ENCODE measurements around the gene DCUN1D1. TPM values are rescaled to one million over a fixed set of nuclear protein-coding genes. Genes with fewer than 3 reads are reported as not detected.

The DCUN1D1 gene
- polyA plus RNA-seq, 3 donors, result 6.1 to 37.6 (median 26.9) TPM

DNA sequence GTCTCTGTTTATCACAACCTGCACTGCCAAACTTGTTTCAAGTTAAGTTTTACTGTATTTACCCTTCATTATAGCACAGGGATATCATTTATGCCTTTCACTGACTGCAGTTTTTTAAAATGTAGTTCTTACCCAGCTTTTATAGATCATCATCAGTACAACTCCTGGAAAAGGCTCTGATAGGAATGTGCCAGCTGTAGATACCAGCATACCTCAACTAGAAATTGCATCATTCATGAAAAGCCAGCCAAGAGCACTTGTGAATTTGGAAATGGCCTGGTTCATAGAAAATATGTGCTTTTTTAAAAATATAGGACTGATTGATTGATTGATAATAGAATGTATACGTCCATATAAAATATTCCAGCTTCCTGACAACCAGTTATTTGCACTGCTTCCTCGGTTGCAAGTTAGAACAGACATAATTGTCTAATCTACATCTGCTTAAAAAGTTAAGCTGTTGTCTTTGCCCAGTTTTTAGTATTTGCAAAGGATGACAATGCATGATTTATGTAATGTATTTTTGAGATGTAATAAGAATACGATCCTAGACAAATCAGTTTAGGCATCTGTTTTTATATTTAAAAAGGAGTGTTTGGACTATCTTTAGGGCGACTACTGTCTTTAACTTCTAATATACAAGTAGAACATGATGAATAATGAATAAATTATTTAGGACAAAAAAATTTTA, 58.5 kb downstream of the DCUN1D1 start:
- Histone ChIP-seq H3K27me3 (ENCODE audit: control insufficient read depth in 2 of 2, insufficient read depth in 2 of 2, low read length in 2 of 2) (no peaks in the 10 kb centered on the region), H3K79me2 (ENCODE audit: insufficient read depth, low read length) (no peaks in the 10 kb centered on the region), H4K20me1 (ENCODE audit: insufficient read depth, low read length) (no peaks in the 10 kb centered on the region), H3K27ac (ENCODE audit: low read depth in 1 of 2, low read length in 2 of 2) (no peak overlapping the region), H3K9ac (ENCODE audit: insufficient read depth, low read length, poor library complexity, severe bottlenecking) (no peak overlapping the region), H3K4me3 (replicated peaks in 1 of 3; ENCODE audit: low read depth in 2 of 3, low read length in 3 of 3) (no peak overlapping the region), H3K4me2 (replicated peaks; ENCODE audit: extremely low read depth, low read length, poor library complexity, severe bottlenecking) (no peak overlapping the region), H2AFZ (ENCODE audit: insufficient read depth, low read depth, low read length, poor library complexity, severe bottlenecking) (no peak overlapping the region), H3K4me1 (ENCODE audit: control insufficient read depth in 1 of 2, insufficient read depth in 2 of 2, low read length in 2 of 2) (peaks cover 0 to 3% of the 10 kb centered on the region in 2 donors), H3K36me3 (replicated peaks in 1 of 2; ENCODE audit: control insufficient read depth in 1 of 2, insufficient read depth in 2 of 2, low read length in 2 of 2) (peaks cover 21 to 52% of the 10 kb centered on the region in 2 donors), H3K9me3 (replicated peaks in 1 of 2; ENCODE audit: control insufficient read depth in 1 of 2, insufficient read depth in 1 of 2, low read length in 2 of 2) (no peaks in the 10 kb centered on the region)
- no peak overlapping the region for H3K27ac Mint-ChIP-seq
- H3K36me3 Mint-ChIP-seq, result peaks cover 24 to 33% of the 10 kb centered on the region in 2 donors
- H3K4me3 Mint-ChIP-seq, result no peak overlapping the region
- no peak for TF ChIP-seq CTCF (IDR thresholded peaks at IDR 0.05)
- no peaks in the 10 kb centered on the region for H3K27me3 Mint-ChIP-seq (ENCODE audit: low read depth in 3 of 3)
- no CpG with 5 or more reads among the region's 4 CpGs for WGBS (ENCODE audit: insufficient coverage)
- intact Hi-C loops (cut with micrococcal nuclease), result no loop called here
- H3K9me3 Mint-ChIP-seq, result no peaks in the 10 kb centered on the region
- DNase-seq, result no peak
- H3K4me1 Mint-ChIP-seq, result peaks cover 13% of the 10 kb centered on the region

DNA sequence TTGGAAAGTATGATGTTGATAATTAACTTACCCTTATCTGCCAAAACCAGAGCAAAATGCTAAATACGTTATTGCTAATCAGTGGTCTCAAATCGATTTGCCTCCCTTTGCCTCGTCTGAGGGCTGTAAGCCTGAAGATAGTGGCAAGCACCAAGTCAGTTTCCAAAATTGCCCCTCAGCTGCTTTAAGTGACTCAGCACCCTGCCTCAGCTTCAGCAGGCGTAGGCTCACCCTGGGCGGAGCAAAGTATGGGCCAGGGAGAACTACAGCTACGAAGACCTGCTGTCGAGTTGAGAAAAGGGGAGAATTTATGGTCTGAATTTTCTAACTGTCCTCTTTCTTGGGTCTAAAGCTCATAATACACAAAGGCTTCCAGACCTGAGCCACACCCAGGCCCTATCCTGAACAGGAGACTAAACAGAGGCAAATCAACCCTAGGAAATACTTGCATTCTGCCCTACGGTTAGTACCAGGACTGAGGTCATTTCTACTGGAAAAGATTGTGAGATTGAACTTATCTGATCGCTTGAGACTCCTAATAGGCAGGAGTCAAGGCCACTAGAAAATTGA, 59.7 kb downstream of the DCUN1D1 start:
- H3K27ac Mint-ChIP-seq, result peak overlapping the region in 1 of 7 donors; percentile 18
- no peaks in the 10 kb centered on the region for H3K27me3 Mint-ChIP-seq (ENCODE audit: low read depth in 3 of 3)
- Histone ChIP-seq H3K27ac (ENCODE audit: low read depth in 1 of 2, low read length in 2 of 2) (no peak overlapping the region), H3K4me3 (replicated peaks in 1 of 3; ENCODE audit: low read depth in 2 of 3, low read length in 3 of 3) (no peak overlapping the region), H3K9ac (ENCODE audit: insufficient read depth, low read length, poor library complexity, severe bottlenecking) (no peak overlapping the region), H3K79me2 (ENCODE audit: insufficient read depth, low read length) (no peaks in the 10 kb centered on the region), H3K9me3 (replicated peaks in 1 of 2; ENCODE audit: control insufficient read depth in 1 of 2, insufficient read depth in 1 of 2, low read length in 2 of 2) (no peaks in the 10 kb centered on the region), H2AFZ (ENCODE audit: insufficient read depth, low read depth, low read length, poor library complexity, severe bottlenecking) (no peak overlapping the region), H3K27me3 (ENCODE audit: control insufficient read depth in 2 of 2, insufficient read depth in 2 of 2, low read length in 2 of 2) (no peaks in the 10 kb centered on the region), H4K20me1 (ENCODE audit: insufficient read depth, low read length) (no peaks in the 10 kb centered on the region), H3K4me1 (ENCODE audit: control insufficient read depth in 1 of 2, insufficient read depth in 2 of 2, low read length in 2 of 2) (peaks cover 0 to 3% of the 10 kb centered on the region in 2 donors), H3K36me3 (replicated peaks in 1 of 2; ENCODE audit: control insufficient read depth in 1 of 2, insufficient read depth in 2 of 2, low read length in 2 of 2) (peaks cover 21 to 64% of the 10 kb centered on the region in 2 donors), H3K4me2 (replicated peaks; ENCODE audit: extremely low read depth, low read length, poor library complexity, severe bottlenecking) (no peak overlapping the region)
- TF ChIP-seq CTCF (IDR thresholded peaks at IDR 0.05), result no peak
- intact Hi-C loops (cut with micrococcal nuclease), result no loop called here
- no peak for DNase-seq
- H3K4me3 Mint-ChIP-seq, result no peak overlapping the region
- H3K36me3 Mint-ChIP-seq, result peaks cover 29 to 35% of the 10 kb centered on the region in 2 donors
- H3K9me3 Mint-ChIP-seq, result no peaks in the 10 kb centered on the region
- WGBS (ENCODE audit: insufficient coverage), result 98% methylated on average over 5 of the region's 9 CpGs
- peaks cover 10% of the 10 kb centered on the region for H3K4me1 Mint-ChIP-seq

All from CD14-positive monocyte (primary cell).